ENCODE data around the gene KIAA1671.

Gene KIAA1671

DNA sequence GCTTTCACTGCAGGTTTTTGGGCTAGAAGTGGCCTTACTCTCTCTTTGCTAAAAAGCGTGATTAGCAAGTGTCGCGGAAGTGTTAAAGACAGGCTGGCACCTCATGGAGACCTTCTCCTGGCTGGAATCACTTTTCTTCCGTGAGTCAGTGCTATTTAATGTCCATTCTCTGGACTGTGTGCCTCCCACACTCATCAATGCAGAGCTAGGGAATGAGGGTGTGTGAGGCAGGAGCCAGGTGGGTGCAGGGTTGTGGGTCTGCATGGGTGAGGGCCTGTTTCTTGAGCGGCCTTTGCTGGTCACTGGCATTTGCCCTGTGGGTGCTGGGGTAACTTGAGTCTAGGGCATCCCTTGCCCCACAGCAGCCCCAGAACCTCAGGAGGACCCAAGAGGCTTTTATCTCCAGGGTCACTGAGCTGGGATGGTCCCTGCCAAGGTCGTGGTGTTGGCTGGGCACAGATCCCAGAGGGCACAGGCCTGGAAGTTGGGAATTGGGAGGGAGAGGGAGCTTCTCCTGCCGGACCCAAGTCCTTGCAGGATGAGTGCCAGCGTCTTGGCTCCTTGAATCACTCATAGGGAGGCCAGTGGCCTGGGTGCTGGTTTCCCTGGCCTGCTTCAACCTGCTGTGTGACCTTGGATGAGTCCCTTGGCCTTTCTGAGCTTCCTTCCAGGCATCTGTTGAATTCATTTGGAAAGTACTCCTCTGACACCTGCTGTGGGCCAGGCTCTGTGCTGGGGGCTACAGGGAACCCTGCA is 30.0 kb downstream of the KIAA1671 start:
- H3K4me2 ChIP-seq: no peak overlapping the region
- no peak overlapping the region for H3K9ac ChIP-seq
- no peaks in the 10 kb centered on the region for H3K36me3 ChIP-seq (ENCODE audit: insufficient read depth)
- H3K27me3 ChIP-seq (ENCODE audit: insufficient read depth, low read depth): no peaks in the 10 kb centered on the region
- H3K27ac ChIP-seq: no peak overlapping the region
- no peaks in the 10 kb centered on the region for H3K4me1 ChIP-seq (ENCODE audit: low read depth, poor library complexity, severe bottlenecking)
- no peak overlapping the region for H3K4me3 ChIP-seq (IDR thresholded peaks at IDR 0.05; ENCODE audit: insufficient read depth, low read depth, low read length)
- H3K79me2 ChIP-seq (ENCODE audit: insufficient read depth, low read depth): no peaks in the 10 kb centered on the region
- H4K20me1 ChIP-seq (ENCODE audit: insufficient read depth): no peaks in the 10 kb centered on the region
- TF ChIP-seq, protein P1, sequence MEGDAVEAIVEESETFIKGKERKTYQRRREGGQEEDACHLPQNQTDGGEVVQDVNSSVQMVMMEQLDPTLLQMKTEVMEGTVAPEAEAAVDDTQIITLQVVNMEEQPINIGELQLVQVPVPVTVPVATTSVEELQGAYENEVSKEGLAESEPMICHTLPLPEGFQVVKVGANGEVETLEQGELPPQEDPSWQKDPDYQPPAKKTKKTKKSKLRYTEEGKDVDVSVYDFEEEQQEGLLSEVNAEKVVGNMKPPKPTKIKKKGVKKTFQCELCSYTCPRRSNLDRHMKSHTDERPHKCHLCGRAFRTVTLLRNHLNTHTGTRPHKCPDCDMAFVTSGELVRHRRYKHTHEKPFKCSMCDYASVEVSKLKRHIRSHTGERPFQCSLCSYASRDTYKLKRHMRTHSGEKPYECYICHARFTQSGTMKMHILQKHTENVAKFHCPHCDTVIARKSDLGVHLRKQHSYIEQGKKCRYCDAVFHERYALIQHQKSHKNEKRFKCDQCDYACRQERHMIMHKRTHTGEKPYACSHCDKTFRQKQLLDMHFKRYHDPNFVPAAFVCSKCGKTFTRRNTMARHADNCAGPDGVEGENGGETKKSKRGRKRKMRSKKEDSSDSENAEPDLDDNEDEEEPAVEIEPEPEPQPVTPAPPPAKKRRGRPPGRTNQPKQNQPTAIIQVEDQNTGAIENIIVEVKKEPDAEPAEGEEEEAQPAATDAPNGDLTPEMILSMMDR (conservative IDR thresholded peaks at IDR 0.05; ENCODE audit: low read depth, low read length): no peak
- no peak overlapping the region for H2AFZ ChIP-seq (ENCODE audit: low read depth)

- Histone ChIP-seq H3K9ac (no peak overlapping the region), H2AFZ (ENCODE audit: low read depth) (no peak overlapping the region), H4K20me1 (ENCODE audit: insufficient read depth) (no peaks in the 10 kb centered on the region), H3K4me3 (IDR thresholded peaks at IDR 0.05; ENCODE audit: insufficient read depth, low read depth, low read length) (no peak overlapping the region), H3K27me3 (ENCODE audit: insufficient read depth, low read depth) (no peaks in the 10 kb centered on the region), H3K27ac (no peak overlapping the region), H3K36me3 (ENCODE audit: insufficient read depth) (no peaks in the 10 kb centered on the region), H3K4me1 (ENCODE audit: low read depth, poor library complexity, severe bottlenecking) (no peaks in the 10 kb centered on the region), H3K79me2 (ENCODE audit: insufficient read depth, low read depth) (no peaks in the 10 kb centered on the region), H3K4me2 (no peak overlapping the region)
- TF ChIP-seq, protein P1 (conservative IDR thresholded peaks at IDR 0.05; ENCODE audit: low read depth, low read length): no peak
Observed at GRCh38 chr22:24983151-24983550, 30.6 kb downstream of the KIAA1671 start.

GRCh38 chr22:24984122-24984521 is 31.6 kb downstream of the KIAA1671 start:
- H3K27ac ChIP-seq: no peak overlapping the region

GRCh38 chr22:24985826-24986214 is 33.3 kb downstream of the KIAA1671 start:
- Histone ChIP-seq H3K4me3 (IDR thresholded peaks at IDR 0.05; ENCODE audit: insufficient read depth, low read depth, low read length) (no peak overlapping the region), H3K27me3 (ENCODE audit: insufficient read depth, low read depth) (no peaks in the 10 kb centered on the region), H3K4me2 (no peak overlapping the region), H4K20me1 (ENCODE audit: insufficient read depth) (no peaks in the 10 kb centered on the region), H2AFZ (ENCODE audit: low read depth) (no peak overlapping the region), H3K4me1 (ENCODE audit: low read depth, poor library complexity, severe bottlenecking) (no peaks in the 10 kb centered on the region), H3K9ac (no peak overlapping the region), H3K36me3 (ENCODE audit: insufficient read depth) (no peaks in the 10 kb centered on the region), H3K27ac (no peak overlapping the region), H3K79me2 (ENCODE audit: insufficient read depth, low read depth) (no peaks in the 10 kb centered on the region)
- TF ChIP-seq, protein P1 (conservative IDR thresholded peaks at IDR 0.05; ENCODE audit: low read depth, low read length): no peak

More at GRCh38 chr22:24984122-24984521, 31.6 kb downstream of the KIAA1671 start:
- TF ChIP-seq, protein P1 (conservative IDR thresholded peaks at IDR 0.05; ENCODE audit: low read depth, low read length): no peak
- no peaks in the 10 kb centered on the region for H4K20me1 ChIP-seq (ENCODE audit: insufficient read depth)
- H2AFZ ChIP-seq (ENCODE audit: low read depth): no peak overlapping the region
- H3K27me3 ChIP-seq (ENCODE audit: insufficient read depth, low read depth): no peaks in the 10 kb centered on the region
- H3K79me2 ChIP-seq (ENCODE audit: insufficient read depth, low read depth): no peaks in the 10 kb centered on the region
- H3K9ac ChIP-seq: no peak overlapping the region
- H3K36me3 ChIP-seq (ENCODE audit: insufficient read depth): no peaks in the 10 kb centered on the region
- no peaks in the 10 kb centered on the region for H3K4me1 ChIP-seq (ENCODE audit: low read depth, poor library complexity, severe bottlenecking)
- H3K4me2 ChIP-seq: no peak overlapping the region
- no peak overlapping the region for H3K4me3 ChIP-seq (IDR thresholded peaks at IDR 0.05; ENCODE audit: insufficient read depth, low read depth, low read length)

All from KMS-11 (cell line).